Neural cell (in vitro differentiated cells): ENCODE results near the gene MYCBP2. TPM values are rescaled to one million over a fixed set of nuclear protein-coding genes. Genes with fewer than 3 reads are reported as not detected.

Source experiments
- H2AFZ ChIP-seq: fragments of 200-600, 300-800 bp; sonication (generic), shearing (Covaris generic); 2 replicates; pipeline ENCODE4 v1.6.0; 2014; ENCODE audit warnings: low read depth, mild to moderate bottlenecking, antibody characterized with exemption, low read length, moderate library complexity
- H3F3A ChIP-seq: fragments of 200-600 bp; shearing (Covaris generic); 2 replicates; pipeline ENCODE4 v1.6.1; 2016; ENCODE audit warnings: mild to moderate bottlenecking, moderate library complexity, mixed read lengths, antibody characterized with exemption, low read length; ENCODE audit not compliant: insufficient read depth, poor library complexity, severe bottlenecking
- H3K27ac ChIP-seq: fragments of 200-600, 300-800 bp; sonication (generic), shearing (Covaris generic); 2 replicates; pipeline ENCODE4 v1.5.1; 2014; ENCODE audit warnings: mild to moderate bottlenecking, low read length, moderate library complexity
- H3K27me3 ChIP-seq: fragments of 300-800, 200-600 bp; sonication (generic), shearing (Covaris generic); 2 replicates; pipeline ENCODE4 v1.6.0; 2014; ENCODE audit warnings: mild to moderate bottlenecking, low read depth, low read length, moderate library complexity; ENCODE audit not compliant: insufficient read depth
- H3K36me3 ChIP-seq: fragments of 300-800, 200-600 bp; sonication (generic), shearing (Covaris generic); 2 replicates; pipeline ENCODE4 v1.5.1; 2014; ENCODE audit warnings: mild to moderate bottlenecking, antibody characterized with exemption, low read length, moderate library complexity; ENCODE audit not compliant: insufficient read depth
- H3K4me2 ChIP-seq: fragments of 300-800, 200-600 bp; sonication (generic), shearing (Covaris generic); 2 replicates; pipeline ENCODE4 v1.6.0; 2014; ENCODE audit warnings: mild to moderate bottlenecking, low read length
- H3K4me3 ChIP-seq: fragments of 300-800, 200-600 bp; sonication (generic), shearing (Covaris generic); 2 replicates; pipeline ENCODE4 v1.5.1; 2014; ENCODE audit warnings: mild to moderate bottlenecking, low read length, moderate library complexity
- H3K79me2 ChIP-seq: fragments of 200-600 bp; shearing (Covaris generic); replicated peaks from 2 replicates; pipeline ENCODE4 v1.6.0; 2014; ENCODE audit warnings: mild to moderate bottlenecking, low read length, moderate library complexity; ENCODE audit not compliant: insufficient read depth
- H3K9ac ChIP-seq: fragments of 300-800, 200-600 bp; sonication (generic), shearing (Covaris generic); 2 replicates; pipeline ENCODE4 v1.6.1; 2016; ENCODE audit warnings: mild to moderate bottlenecking, low read length, mixed read lengths
- H3K9me2 ChIP-seq: fragments of 200-600 bp; shearing (Covaris generic); 2 replicates; pipeline ENCODE4 v1.6.1; 2016; ENCODE audit warnings: mild to moderate bottlenecking, low read length, mixed read lengths; ENCODE audit not compliant: insufficient read depth
- H3K9me3 ChIP-seq: fragments of 200-600, 300-800 bp; sonication (generic), shearing (Covaris generic); 2 replicates; pipeline ENCODE4 v1.6.1; 2016; ENCODE audit warnings: mild to moderate bottlenecking, mixed run types, low read length, moderate library complexity, mixed read lengths
- H4K20me1 ChIP-seq: fragments of 200-600 bp; shearing (Covaris generic); 2 replicates; pipeline ENCODE4 v1.6.1; 2016; ENCODE audit warnings: mild to moderate bottlenecking, mixed run types; ENCODE audit not compliant: insufficient read depth
- CTCF ChIP-seq: fragments of 450-650 bp; IDR thresholded peaks from 2 replicates; pipeline ENCODE4 v1.5.1; 2014; ENCODE audit warnings: antibody characterized with exemption, mild to moderate bottlenecking, moderate library complexity; ENCODE audit not compliant: poor library complexity, severe bottlenecking
- EP300 ChIP-seq: fragments of 450-650 bp; conservative IDR thresholded peaks from 2 replicates; pipeline ENCODE4 v1.6.1; 2014; ENCODE audit warnings: antibody characterized with exemption, mild to moderate bottlenecking, moderate library complexity; ENCODE audit not compliant: poor library complexity, severe bottlenecking
- EZH2 ChIP-seq: fragments of 200-600, 300-800 bp; shearing (Covaris generic), sonication (generic); IDR thresholded peaks from 2 replicates; pipeline ENCODE4 v1.6.1; 2014; ENCODE audit warnings: antibody characterized with exemption, low read length, borderline replicate concordance, mild to moderate bottlenecking; ENCODE audit not compliant: insufficient read depth, poor library complexity, severe bottlenecking
- MXI1 ChIP-seq: fragments of 450-650 bp; conservative IDR thresholded peaks from 2 replicates; pipeline ENCODE4 v1.6.1; 2014; ENCODE audit warnings: antibody characterized with exemption, mild to moderate bottlenecking; ENCODE audit not compliant: poor library complexity, severe bottlenecking
- POLR2AphosphoS5 ChIP-seq: IDR thresholded peaks from 2 replicates; pipeline ENCODE4 v1.6.1; 2012
- RAD21 ChIP-seq: fragments of 450-650 bp; conservative IDR thresholded peaks from 2 replicates; pipeline ENCODE4 v1.6.1; 2014; ENCODE audit warnings: antibody characterized with exemption, mild to moderate bottlenecking, moderate library complexity
- REST ChIP-seq: IDR thresholded peaks from 2 replicates; pipeline ENCODE4 v1.6.1; 2012; ENCODE audit warnings: borderline replicate concordance
- SMC3 ChIP-seq: fragments of 450-650 bp; conservative IDR thresholded peaks from 2 replicates; pipeline ENCODE4 v1.6.1; 2014; ENCODE audit warnings: antibody characterized with exemption, mild to moderate bottlenecking, moderate library complexity; ENCODE audit not compliant: poor library complexity
- TAF1 ChIP-seq: IDR thresholded peaks from 2 replicates; pipeline ENCODE4 v1.6.1; 2012; ENCODE audit warnings: low read depth
- polyA plus RNA-seq: library from polyadenylated mRNA; depleted of rRNA; stranded (reverse); fragments of >200 nt; gene quantifications from 2 replicates; pipeline ENCODE4 v1.2.3, GENCODE V29; 2014

MYCBP2 gene
- polyA plus RNA-seq, 1 donor from 2014 or later, result 135 TPM

- H3K4me2 ChIP-seq, result no peak overlapping the region
- peaks cover 13% of the 10 kb centered on the region for H3K36me3 ChIP-seq
- no peak for TF ChIP-seq RAD21
- no peak for TF ChIP-seq TAF1
- TF ChIP-seq CTCF, result no peak
- TF ChIP-seq EZH2, result no peak
- no peak for TF ChIP-seq POLR2AphosphoS5
- no peak for TF ChIP-seq REST
- TF ChIP-seq MXI1, result no peak
- no peak for TF ChIP-seq EP300
- TF ChIP-seq SMC3, result no peak
- no peaks in the 10 kb centered on the region for H3K79me2 ChIP-seq
- no peaks in the 10 kb centered on the region for H4K20me1 ChIP-seq
- no peak overlapping the region for H3K4me3 ChIP-seq
- no peaks in the 10 kb centered on the region for H3F3A ChIP-seq
- H3K9me2 ChIP-seq, result no peaks in the 10 kb centered on the region
- no peaks in the 10 kb centered on the region for H3K27me3 ChIP-seq
- H3K27ac ChIP-seq, result no peak overlapping the region
- H3K9me3 ChIP-seq, result no peaks in the 10 kb centered on the region
- H3K9ac ChIP-seq, result no peak overlapping the region
- no peak overlapping the region for H2AFZ ChIP-seq
Observed at GRCh38 chr13:77053192-77053591, 273.7 kb downstream of the MYCBP2 start.

GRCh38 chr13:77048681-77049080 lies 278.2 kb downstream of the MYCBP2 start:
- H4K20me1 ChIP-seq, result no peaks in the 10 kb centered on the region
- no peak overlapping the region for H3K9ac ChIP-seq
- H3K36me3 ChIP-seq, result peaks cover 7% of the 10 kb centered on the region
- no peak overlapping the region for H3K27ac ChIP-seq
- no peaks in the 10 kb centered on the region for H3K9me2 ChIP-seq
- H3K4me2 ChIP-seq, result no peak overlapping the region
- no peak overlapping the region for H3K4me3 ChIP-seq
- H3K79me2 ChIP-seq, result no peaks in the 10 kb centered on the region
- no peak for TF ChIP-seq EP300
- no peak for TF ChIP-seq EZH2
- no peak for TF ChIP-seq POLR2AphosphoS5
- TF ChIP-seq REST, result no peak
- no peak for TF ChIP-seq CTCF
- no peak for TF ChIP-seq RAD21
- TF ChIP-seq SMC3, result no peak
- TF ChIP-seq MXI1, result no peak
- no peak for TF ChIP-seq TAF1
- H2AFZ ChIP-seq, result no peak overlapping the region
- no peaks in the 10 kb centered on the region for H3K9me3 ChIP-seq
- H3F3A ChIP-seq, result no peaks in the 10 kb centered on the region
- no peaks in the 10 kb centered on the region for H3K27me3 ChIP-seq
